ENCODE results near the gene PTPRN. TPM values are rescaled to one million over a fixed set of nuclear protein-coding genes. Genes with fewer than 3 reads are reported as not detected.

Gene PTPRN
- total and polyA plus RNA-seq, 5 donors from 2014 or later: 0.28 TPM; not detected in 4

GRCh38 chr2:219284501-219285372 lies 24.5 kb downstream of the PTPRN start:
- Histone ChIP-seq H3K4me1 (ENCODE audit: control insufficient read depth, insufficient read depth, low read length, poor library complexity, severe bottlenecking) (peaks cover 13% of the 10 kb centered on the region), H3K4me3 (ENCODE audit: low read depth, low read length) (no peak overlapping the region), H3K27ac (ENCODE audit: insufficient read depth, low read length, poor library complexity, severe bottlenecking) (no peak overlapping the region), H3K9me3 (ENCODE audit: control insufficient read depth in 2 of 2, low read length in 2 of 2) (no peaks in the 10 kb centered on the region), H3K27me3 (ENCODE audit: control insufficient read depth, insufficient read depth, low read length) (no peaks in the 10 kb centered on the region), H3K36me3 (ENCODE audit: control insufficient read depth, insufficient read depth, low read length) (peaks cover 55% of the 10 kb centered on the region)
- DNase-seq (no peak), ATAC-seq (ENCODE audit: low read depth in 2 of 2) (no peak)
- Mint-ChIP-seq H3K27ac (no peak overlapping the region), H3K9me3 (peaks cover 0 to under 1% (median 0%) of the 10 kb centered on the region in 7 donors), H3K36me3 (peaks cover 28% of the 10 kb centered on the region), H3K27me3 (peaks cover 5% of the 10 kb centered on the region), H3K4me3 (no peak overlapping the region), H3K4me1 (peaks cover 6 to 43% (median 11%) of the 10 kb centered on the region in 4 donors)

GRCh38 chr2:219282943-219283581 lies 26.1 kb downstream of the PTPRN start:
- Mint-ChIP-seq H3K9me3 (peaks cover 0 to 2% (median 0%) of the 10 kb centered on the region in 7 donors), H3K27me3 (peaks cover 8% of the 10 kb centered on the region), H3K36me3 (peaks cover 28% of the 10 kb centered on the region), H3K4me1 (peaks cover 12 to 57% (median 19%) of the 10 kb centered on the region in 4 donors), H3K27ac (peak overlapping the region in 2 of 3 donors; percentile 14 to 81), H3K4me3 (peak overlapping the region in 3 of 4 donors; percentile 18 to 69 (median 54))
- peaks cover 24% of the 10 kb centered on the region for H3K4me1 ChIP-seq (ENCODE audit: control insufficient read depth, insufficient read depth, low read length, poor library complexity, severe bottlenecking)
- H3K27me3 ChIP-seq (ENCODE audit: control insufficient read depth, insufficient read depth, low read length): no peaks in the 10 kb centered on the region
- peaks cover 55% of the 10 kb centered on the region for H3K36me3 ChIP-seq (ENCODE audit: control insufficient read depth, insufficient read depth, low read length)
- no peak overlapping the region for H3K4me3 ChIP-seq (ENCODE audit: low read depth, low read length)
- DNase-seq (no peak), ATAC-seq (ENCODE audit: low read depth in 2 of 2) (no peak)
- H3K9me3 ChIP-seq (ENCODE audit: control insufficient read depth in 2 of 2, low read length in 2 of 2): no peaks in the 10 kb centered on the region
- no peak overlapping the region for H3K27ac ChIP-seq (ENCODE audit: insufficient read depth, low read length, poor library complexity, severe bottlenecking)

DNA sequence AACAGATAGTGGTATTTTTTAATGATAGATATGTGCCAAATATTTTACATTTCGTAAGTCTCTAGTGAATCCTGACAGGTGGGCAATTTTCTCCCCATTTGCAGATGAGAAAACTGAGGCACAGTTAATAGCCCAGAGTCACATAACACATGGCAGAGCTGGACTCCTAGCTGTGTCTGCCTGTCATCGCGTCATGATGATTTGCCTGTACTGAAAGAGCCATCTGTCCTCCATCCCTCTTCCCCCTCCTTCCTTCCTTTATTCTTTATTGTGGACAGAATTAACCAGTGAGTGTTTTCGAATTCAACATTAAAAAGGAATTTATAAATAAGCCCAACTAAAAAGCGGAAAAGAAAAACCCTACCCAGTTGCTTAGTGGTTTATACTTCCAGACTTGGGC lies 26.8 kb downstream of the PTPRN start:
- peaks cover 19 to 63% (median 26%) of the 10 kb centered on the region in 4 donors for H3K4me1 Mint-ChIP-seq
- Histone ChIP-seq H3K36me3 (ENCODE audit: control insufficient read depth, insufficient read depth, low read length) (peaks cover 55% of the 10 kb centered on the region), H3K4me1 (ENCODE audit: control insufficient read depth, insufficient read depth, low read length, poor library complexity, severe bottlenecking) (peaks cover 31% of the 10 kb centered on the region), H3K9me3 (ENCODE audit: control insufficient read depth in 2 of 2, low read length in 2 of 2) (no peaks in the 10 kb centered on the region), H3K27ac (ENCODE audit: insufficient read depth, low read length, poor library complexity, severe bottlenecking) (no peak overlapping the region), H3K27me3 (ENCODE audit: control insufficient read depth, insufficient read depth, low read length) (no peaks in the 10 kb centered on the region), H3K4me3 (ENCODE audit: low read depth, low read length) (no peak overlapping the region)
- no peak for DNase-seq
- H3K27ac Mint-ChIP-seq: peak overlapping the region in 2 of 3 donors; percentile 4 to 81
- peaks cover 8% of the 10 kb centered on the region for H3K27me3 Mint-ChIP-seq
- no peak for ATAC-seq (ENCODE audit: low read depth in 2 of 2)
- H3K4me3 Mint-ChIP-seq: peak overlapping the region in 2 of 4 donors; percentile 20 to 48
- H3K9me3 Mint-ChIP-seq: peaks cover 0 to 2% (median 0%) of the 10 kb centered on the region in 7 donors
- peaks cover 28% of the 10 kb centered on the region for H3K36me3 Mint-ChIP-seq

DNA sequence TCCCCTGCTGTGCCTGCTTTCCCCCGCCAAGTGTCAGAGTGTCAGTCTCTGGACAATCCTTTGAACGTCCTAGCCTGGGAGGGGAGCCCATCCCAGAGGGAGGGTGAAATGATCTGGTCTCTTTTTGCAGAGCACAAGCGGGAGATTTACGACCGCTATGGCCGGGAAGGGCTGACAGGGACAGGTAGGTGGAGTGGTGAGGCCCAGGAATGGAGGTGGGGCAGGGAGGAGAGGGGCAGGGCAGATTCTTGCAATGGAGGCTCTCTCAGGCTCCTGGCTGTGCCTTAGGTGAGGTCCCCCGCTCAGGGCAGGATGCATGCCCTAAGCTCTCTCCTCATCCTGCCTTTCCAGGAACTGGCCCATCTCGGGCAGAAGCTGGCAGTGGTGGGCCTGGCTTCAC lies 27.6 kb downstream of the PTPRN start:
- no peak for ATAC-seq (ENCODE audit: low read depth in 2 of 2)
- peak overlapping the region in 2 of 3 donors; percentile 85 to 100 for H3K27ac Mint-ChIP-seq
- Histone ChIP-seq H3K4me3 (ENCODE audit: low read depth, low read length) (no peak overlapping the region), H3K4me1 (ENCODE audit: control insufficient read depth, insufficient read depth, low read length, poor library complexity, severe bottlenecking) (peaks cover 33% of the 10 kb centered on the region), H3K27me3 (ENCODE audit: control insufficient read depth, insufficient read depth, low read length) (no peaks in the 10 kb centered on the region), H3K36me3 (ENCODE audit: control insufficient read depth, insufficient read depth, low read length) (peaks cover 55% of the 10 kb centered on the region), H3K9me3 (ENCODE audit: control insufficient read depth in 2 of 2, low read length in 2 of 2) (no peaks in the 10 kb centered on the region), H3K27ac (ENCODE audit: insufficient read depth, low read length, poor library complexity, severe bottlenecking) (no peak overlapping the region)
- H3K4me1 Mint-ChIP-seq: peaks cover 22 to 67% (median 29%) of the 10 kb centered on the region in 4 donors
- peaks cover 28% of the 10 kb centered on the region for H3K36me3 Mint-ChIP-seq
- H3K9me3 Mint-ChIP-seq: peaks cover 0 to 2% (median 0%) of the 10 kb centered on the region in 7 donors
- DNase-seq: no peak
- peaks cover 8% of the 10 kb centered on the region for H3K27me3 Mint-ChIP-seq
- peak overlapping the region in 2 of 4 donors; percentile 65 to 75 for H3K4me3 Mint-ChIP-seq

GRCh38 chr2:219280651-219281050 lies 28.6 kb downstream of the PTPRN start:
- H3K27me3 Mint-ChIP-seq: peaks cover 8% of the 10 kb centered on the region
- Histone ChIP-seq H3K36me3 (ENCODE audit: control insufficient read depth, insufficient read depth, low read length) (peaks cover 54% of the 10 kb centered on the region), H3K4me3 (ENCODE audit: low read depth, low read length) (no peak overlapping the region), H3K4me1 (ENCODE audit: control insufficient read depth, insufficient read depth, low read length, poor library complexity, severe bottlenecking) (peaks cover 33% of the 10 kb centered on the region), H3K27me3 (ENCODE audit: control insufficient read depth, insufficient read depth, low read length) (no peaks in the 10 kb centered on the region), H3K9me3 (ENCODE audit: control insufficient read depth in 2 of 2, low read length in 2 of 2) (no peaks in the 10 kb centered on the region), H3K27ac (ENCODE audit: insufficient read depth, low read length, poor library complexity, severe bottlenecking) (peak overlapping the region; percentile 99)
- H3K9me3 Mint-ChIP-seq: peaks cover 0 to 2% (median 0%) of the 10 kb centered on the region in 7 donors
- peaks cover 22 to 67% (median 29%) of the 10 kb centered on the region in 4 donors for H3K4me1 Mint-ChIP-seq
- H3K36me3 Mint-ChIP-seq: peaks cover 28% of the 10 kb centered on the region
- no peak for ATAC-seq (ENCODE audit: low read depth in 2 of 2)
- peak overlapping the region in 2 of 3 donors; percentile 100 for H3K27ac Mint-ChIP-seq
- no peak for DNase-seq
- peak overlapping the region in 3 of 4 donors; percentile 55 to 97 (median 75) for H3K4me3 Mint-ChIP-seq

GRCh38 chr2:219279916-219280516 lies 29.2 kb downstream of the PTPRN start:
- no peaks in the 10 kb centered on the region for H3K27me3 ChIP-seq (ENCODE audit: control insufficient read depth, insufficient read depth, low read length)
- H3K9me3 ChIP-seq (ENCODE audit: control insufficient read depth in 2 of 2, low read length in 2 of 2): no peaks in the 10 kb centered on the region
- Mint-ChIP-seq H3K27ac (peak overlapping the region; percentile 99 to 100 (median 100)), H3K27me3 (peaks cover 9% of the 10 kb centered on the region), H3K36me3 (peaks cover 25% of the 10 kb centered on the region), H3K9me3 (peaks cover 0 to 2% (median 0%) of the 10 kb centered on the region in 7 donors), H3K4me1 (peaks cover 22 to 64% (median 29%) of the 10 kb centered on the region in 4 donors), H3K4me3 (peak overlapping the region; percentile 91 to 98 (median 95))
- no peak for ATAC-seq (ENCODE audit: low read depth in 2 of 2)
- H3K4me3 ChIP-seq (ENCODE audit: low read depth, low read length): peak overlapping the region; percentile 72
- H3K4me1 ChIP-seq (ENCODE audit: control insufficient read depth, insufficient read depth, low read length, poor library complexity, severe bottlenecking): peaks cover 31% of the 10 kb centered on the region
- peaks cover 47% of the 10 kb centered on the region for H3K36me3 ChIP-seq (ENCODE audit: control insufficient read depth, insufficient read depth, low read length)
- peak overlapping the region; percentile 99 for H3K27ac ChIP-seq (ENCODE audit: insufficient read depth, low read length, poor library complexity, severe bottlenecking)
- DNase-seq: no peak

DNA sequence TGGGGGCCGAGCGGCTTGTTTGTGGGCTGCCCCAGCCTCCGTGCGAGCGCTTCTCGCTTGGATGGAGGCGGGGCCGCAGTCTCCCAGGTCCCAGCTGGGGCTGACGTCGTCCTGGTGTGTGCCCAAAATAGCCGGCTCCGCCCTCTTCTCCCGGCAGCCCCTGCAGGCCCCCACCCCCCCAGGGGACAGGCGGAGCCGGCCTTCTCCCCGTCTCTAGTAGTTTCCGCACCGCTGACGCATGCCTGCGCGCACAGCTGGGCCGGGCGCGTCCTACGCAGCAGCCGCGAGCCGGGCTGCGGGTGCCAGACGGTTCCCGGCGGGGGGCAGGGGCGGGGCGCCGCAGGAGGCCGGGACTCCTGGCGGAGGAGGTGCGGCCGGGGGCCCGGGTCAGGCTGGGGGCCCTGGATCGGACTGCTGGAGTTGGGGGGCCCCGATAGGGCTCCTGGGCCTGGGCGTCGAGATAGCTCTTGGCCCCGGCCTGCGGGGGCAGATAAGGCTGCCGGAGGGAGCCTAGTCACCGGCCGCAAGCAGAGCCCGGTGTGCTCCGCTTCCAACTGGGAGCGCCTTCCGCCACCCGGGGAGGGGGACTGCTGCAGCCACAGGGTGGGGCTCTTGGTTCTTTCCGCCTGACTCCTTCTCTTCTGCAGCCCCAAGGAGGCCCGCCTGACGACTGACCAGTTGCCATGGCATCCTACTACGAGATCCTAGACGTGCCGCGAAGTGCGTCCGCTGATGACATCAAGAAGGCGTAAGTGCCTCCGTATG lies 29.9 kb downstream of the PTPRN start, which contains the start of gene DNAJB2:
TSS of gene DNAJB2 (plus strand) at position 216 of the 765 bp plus-strand sequence. CDS start at position 684, 468 bp downstream.
- ATAC-seq (ENCODE audit: low read depth in 2 of 2) (peak; percentile 91 to 92), DNase-seq (peak; percentile 98 to 99 (median 98))
- Histone ChIP-seq H3K27ac (ENCODE audit: insufficient read depth, low read length, poor library complexity, severe bottlenecking) (peak within 1 kb of the TSS; percentile 99), H3K36me3 (ENCODE audit: control insufficient read depth, insufficient read depth, low read length) (peaks cover 40% of the 10 kb centered on the region), H3K4me1 (ENCODE audit: control insufficient read depth, insufficient read depth, low read length, poor library complexity, severe bottlenecking) (peaks cover 28% of the 10 kb centered on the region), H3K9me3 (ENCODE audit: control insufficient read depth in 2 of 2, low read length in 2 of 2) (no peaks in the 10 kb centered on the region), H3K4me3 (ENCODE audit: low read depth, low read length) (peak within 1 kb of the TSS; percentile 78), H3K27me3 (ENCODE audit: control insufficient read depth, insufficient read depth, low read length) (no peaks in the 10 kb centered on the region)
- peak within 1 kb of the TSS; percentile 99 to 100 (median 100) for H3K27ac Mint-ChIP-seq
- peaks cover 0 to 2% (median 0%) of the 10 kb centered on the region in 7 donors for H3K9me3 Mint-ChIP-seq
- peaks cover 22 to 64% (median 29%) of the 10 kb centered on the region in 4 donors for H3K4me1 Mint-ChIP-seq
- peak within 1 kb of the TSS; percentile 93 to 98 (median 96) for H3K4me3 Mint-ChIP-seq
- peaks cover 25% of the 10 kb centered on the region for H3K36me3 Mint-ChIP-seq
- peaks cover 12% of the 10 kb centered on the region for H3K27me3 Mint-ChIP-seq
